Liver (tissue), 9 donors: ENCODE measurements around the gene BTN1A1. TPM values are rescaled to one million over a fixed set of nuclear protein-coding genes. Genes with fewer than 3 reads are reported as not detected.

Experiments used
- DNase-seq: peaks from one replicate; pipeline ENCODE4 v3.0.0-alpha.2; 2017; ENCODE audit warnings: low spot score
- H3K27ac ChIP-seq, 2 donors: one replicate each; pipeline ENCODE4 v1.7.0; 2013; ENCODE audit warnings: inconsistent platforms in 2 of 2, low read length in 2 of 2, control low read depth in 1 of 2, low read depth in 1 of 2, mild to moderate bottlenecking in 1 of 2
- H3K27me3 ChIP-seq, 4 donors: one replicate each; pipeline versions ENCODE4 v1.6.1 to v1.7.0; 2013; ENCODE audit warnings: low read length in 3 of 4, inconsistent platforms in 1 of 4, mild to moderate bottlenecking in 1 of 4, moderate library complexity in 1 of 4; ENCODE audit not compliant: control insufficient read depth in 4 of 4, insufficient read depth in 4 of 4
- H3K36me3 ChIP-seq, 4 donors: one replicate each; pipeline versions ENCODE4 v1.6.1 to v1.7.0; 2013; ENCODE audit warnings: low read length in 3 of 4, mild to moderate bottlenecking in 3 of 4, low read depth in 1 of 4, moderate library complexity in 1 of 4; ENCODE audit not compliant: control insufficient read depth in 4 of 4, insufficient read depth in 3 of 4
- H3K4me1 ChIP-seq, 4 donors: one replicate each; pipeline versions ENCODE4 v1.6.1 to v1.7.0; 2013; ENCODE audit warnings: low read length in 3 of 4, mild to moderate bottlenecking in 3 of 4, moderate library complexity in 1 of 4; ENCODE audit not compliant: control insufficient read depth in 4 of 4, insufficient read depth in 4 of 4
- H3K4me3 ChIP-seq, 3 donors: one replicate each; pipeline versions ENCODE4 v1.6.1 to v1.7.0; 2013; ENCODE audit warnings: low read length in 3 of 3, control low read depth in 1 of 3, low read depth in 1 of 3, mild to moderate bottlenecking in 1 of 3
- H3K9ac ChIP-seq, 2 donors: one replicate each; pipeline ENCODE4 v1.7.0; 2013; ENCODE audit warnings: low read length in 2 of 2, mild to moderate bottlenecking in 2 of 2, moderate library complexity in 2 of 2, control low read depth in 1 of 2, low read depth in 1 of 2
- H3K9me3 ChIP-seq, 4 donors: one replicate each; pipeline versions ENCODE4 v1.6.1 to v1.7.0; 2013; ENCODE audit warnings: low read length in 3 of 4; ENCODE audit not compliant: control insufficient read depth in 4 of 4
- EGR1 ChIP-seq, 2 donors: IDR thresholded peaks; 2 replicates each; pipeline ENCODE4 v1.6.1; 2016 to 2018; ENCODE audit warnings: antibody characterized with exemption in 2 of 2, low read depth in 2 of 2
- FOXA1 ChIP-seq: IDR thresholded peaks from 2 replicates; pipeline ENCODE4 v1.6.1; 2016; ENCODE audit warnings: antibody characterized with exemption
- FOXA2 ChIP-seq: IDR thresholded peaks from 2 replicates; pipeline ENCODE4 v1.6.1; 2016; ENCODE audit warnings: antibody characterized with exemption
- GABPA ChIP-seq, 2 donors: IDR thresholded peaks in 1 of 2; conservative IDR thresholded peaks in 1 of 2; 2 replicates each; pipeline ENCODE4 v1.6.1; 2016; ENCODE audit warnings: antibody characterized with exemption in 2 of 2, mild to moderate bottlenecking in 1 of 2, moderate library complexity in 1 of 2
- HNF4A ChIP-seq, 2 donors: conservative IDR thresholded peaks; 2 replicates each; pipeline ENCODE4 v1.6.1; 2016; ENCODE audit warnings: antibody characterized with exemption in 2 of 2, mild to moderate bottlenecking in 2 of 2
- HNF4G ChIP-seq: IDR thresholded peaks from 2 replicates; pipeline ENCODE4 v1.6.1; 2016; ENCODE audit warnings: antibody characterized with exemption
- JUND ChIP-seq, 2 donors: IDR thresholded peaks; 2 replicates each; pipeline ENCODE4 v1.6.1; 2016; ENCODE audit warnings: antibody characterized with exemption in 2 of 2
- NR2F2 ChIP-seq: IDR thresholded peaks from 2 replicates; pipeline ENCODE4 v1.6.1; 2016; ENCODE audit warnings: antibody characterized with exemption
- RAD21 ChIP-seq, 2 donors: IDR thresholded peaks; 2 replicates each; pipeline ENCODE4 v1.6.1; 2016; ENCODE audit warnings: antibody characterized with exemption in 2 of 2, mild to moderate bottlenecking in 2 of 2
- RXRA ChIP-seq, 2 donors: IDR thresholded peaks; 2 replicates each; pipeline ENCODE4 v1.6.1; 2017 to 2018; ENCODE audit warnings: antibody characterized with exemption in 2 of 2, mild to moderate bottlenecking in 1 of 2
- SP1 ChIP-seq: IDR thresholded peaks from 2 replicates; pipeline ENCODE4 v1.6.1; 2018; ENCODE audit warnings: antibody characterized with exemption, mild to moderate bottlenecking
- TAF1 ChIP-seq: conservative IDR thresholded peaks from 2 replicates; pipeline ENCODE4 v1.6.1; 2016; ENCODE audit warnings: antibody characterized with exemption, mild to moderate bottlenecking
- YY1 ChIP-seq: IDR thresholded peaks from 2 replicates; pipeline ENCODE4 v1.6.1; 2016; ENCODE audit warnings: antibody characterized with exemption, mild to moderate bottlenecking
- WGBS: extraction: QIAGEN DNeasy Blood & Tissue Kit; methylation state at CpG from one replicate; pipeline ENCODE4 v1.1.7; 2013; 5-methylcytosine and 5-hydroxymethylcytosine counted together
- polyA plus RNA-seq, 2 donors: library from polyadenylated mRNA; stranded (reverse) in 1 of 2; unstranded in 1 of 2; fragments of 200-250 nt in 1 of 2; fragments of >200 nt in 1 of 2; fragmentation: Nextera tagmentation in 1 of 2; extraction: Ambion mirVana in 1 of 2; gene quantifications; one replicate each; pipeline versions ENCODE4 v1.2.1 to v1.2.3, GENCODE V29; 2013 to 2015
- total RNA-seq, 2 donors: library from RNA; depleted of rRNA; stranded (reverse); fragments of >200 nt; gene quantifications; one replicate each; pipeline ENCODE4 v1.2.3, GENCODE V29; 2014
- TF ChIP-seq, protein P1 (sequence below): IDR thresholded peaks from 2 replicates; pipeline ENCODE4 v1.6.1; 2016; ENCODE audit warnings: antibody characterized with exemption
- TF ChIP-seq, protein P2 (sequence below): fragments of 150-350 bp; IDR thresholded peaks from 2 replicates; pipeline ENCODE4 v1.5.1; 2017; ENCODE audit warnings: improper control_type of control experiment, low read depth, low read length; ENCODE audit not compliant: missing input control
- TF ChIP-seq, protein P3 (sequence below): IDR thresholded peaks from 2 replicates; pipeline ENCODE4 v1.6.1; 2016; ENCODE audit warnings: antibody characterized with exemption
- TF ChIP-seq, protein P4 (sequence below): IDR thresholded peaks from 2 replicates; pipeline ENCODE4 v1.6.1; 2016; ENCODE audit warnings: antibody characterized with exemption
- TF ChIP-seq, protein P5 (sequence below): IDR thresholded peaks from 2 replicates; pipeline ENCODE4 v1.6.1; 2016; ENCODE audit warnings: antibody characterized with exemption, mild to moderate bottlenecking
- donor health status: healthy.
- donor health status: healthy.
- donor health status: healthy.
- donor health status: healthy.
- donor health status: healthy.

BTN1A1 gene
- total and polyA plus RNA-seq, 4 donors: 0.06 TPM; not detected in 3

DNA sequence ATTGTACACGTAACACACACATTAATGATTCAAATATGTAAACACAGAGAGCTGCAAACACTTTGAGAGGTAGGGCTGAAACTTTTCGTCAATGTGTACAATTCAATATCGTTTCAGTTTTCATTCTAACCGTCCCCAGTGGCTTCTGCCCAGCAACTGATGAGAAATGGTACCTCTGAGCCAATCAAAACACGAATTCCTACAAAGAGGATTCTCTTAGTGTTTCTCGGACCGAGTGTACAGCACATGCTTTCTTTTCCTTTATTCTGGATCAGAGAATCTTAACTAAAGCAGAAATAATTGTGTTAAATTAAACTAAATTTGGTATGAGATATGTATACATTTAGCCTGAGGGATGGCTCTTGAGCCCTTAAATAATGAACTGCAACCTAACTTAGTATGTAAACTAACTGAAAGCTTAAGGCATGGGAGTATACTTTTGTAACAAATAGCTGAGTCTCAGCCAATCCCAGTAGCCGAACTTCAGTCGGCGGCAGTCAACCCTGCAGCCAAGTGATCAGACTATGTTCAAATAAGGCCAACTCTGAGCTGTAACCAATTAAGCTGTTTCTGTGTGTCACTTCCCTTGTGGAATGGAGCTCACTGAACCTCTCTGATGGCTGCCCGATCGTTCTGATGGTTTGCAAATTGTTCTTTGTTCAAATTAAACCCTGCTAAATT, 26.2 kb upstream of the BTN1A1 start:
- H3K27me3 ChIP-seq: no peaks in the 10 kb centered on the region
- H3K9me3 ChIP-seq: peaks cover 0 to 3% (median 0%) of the 10 kb centered on the region in 4 donors
- peak overlapping the region; percentile 70 to 99 for H3K9ac ChIP-seq
- H3K4me3 ChIP-seq: peak overlapping the region; percentile 52 to 85 (median 83)
- peaks cover 0 to under 1% (median 0%) of the 10 kb centered on the region in 4 donors for H3K36me3 ChIP-seq
- WGBS: under 1% methylated on average over 12 of the region's 12 CpGs
- peaks cover 3 to 10% (median 7%) of the 10 kb centered on the region in 4 donors for H3K4me1 ChIP-seq
- peak; percentile 97 for TF ChIP-seq YY1
- TF ChIP-seq SP1: peak; percentile 91
- TF ChIP-seq, protein P1, sequence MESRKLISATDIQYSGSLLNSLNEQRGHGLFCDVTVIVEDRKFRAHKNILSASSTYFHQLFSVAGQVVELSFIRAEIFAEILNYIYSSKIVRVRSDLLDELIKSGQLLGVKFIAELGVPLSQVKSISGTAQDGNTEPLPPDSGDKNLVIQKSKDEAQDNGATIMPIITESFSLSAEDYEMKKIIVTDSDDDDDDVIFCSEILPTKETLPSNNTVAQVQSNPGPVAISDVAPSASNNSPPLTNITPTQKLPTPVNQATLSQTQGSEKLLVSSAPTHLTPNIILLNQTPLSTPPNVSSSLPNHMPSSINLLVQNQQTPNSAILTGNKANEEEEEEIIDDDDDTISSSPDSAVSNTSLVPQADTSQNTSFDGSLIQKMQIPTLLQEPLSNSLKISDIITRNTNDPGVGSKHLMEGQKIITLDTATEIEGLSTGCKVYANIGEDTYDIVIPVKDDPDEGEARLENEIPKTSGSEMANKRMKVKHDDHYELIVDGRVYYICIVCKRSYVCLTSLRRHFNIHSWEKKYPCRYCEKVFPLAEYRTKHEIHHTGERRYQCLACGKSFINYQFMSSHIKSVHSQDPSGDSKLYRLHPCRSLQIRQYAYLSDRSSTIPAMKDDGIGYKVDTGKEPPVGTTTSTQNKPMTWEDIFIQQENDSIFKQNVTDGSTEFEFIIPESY: peak; percentile 64
- peak; percentile 91 for TF ChIP-seq TAF1
- TF ChIP-seq, protein P2, sequence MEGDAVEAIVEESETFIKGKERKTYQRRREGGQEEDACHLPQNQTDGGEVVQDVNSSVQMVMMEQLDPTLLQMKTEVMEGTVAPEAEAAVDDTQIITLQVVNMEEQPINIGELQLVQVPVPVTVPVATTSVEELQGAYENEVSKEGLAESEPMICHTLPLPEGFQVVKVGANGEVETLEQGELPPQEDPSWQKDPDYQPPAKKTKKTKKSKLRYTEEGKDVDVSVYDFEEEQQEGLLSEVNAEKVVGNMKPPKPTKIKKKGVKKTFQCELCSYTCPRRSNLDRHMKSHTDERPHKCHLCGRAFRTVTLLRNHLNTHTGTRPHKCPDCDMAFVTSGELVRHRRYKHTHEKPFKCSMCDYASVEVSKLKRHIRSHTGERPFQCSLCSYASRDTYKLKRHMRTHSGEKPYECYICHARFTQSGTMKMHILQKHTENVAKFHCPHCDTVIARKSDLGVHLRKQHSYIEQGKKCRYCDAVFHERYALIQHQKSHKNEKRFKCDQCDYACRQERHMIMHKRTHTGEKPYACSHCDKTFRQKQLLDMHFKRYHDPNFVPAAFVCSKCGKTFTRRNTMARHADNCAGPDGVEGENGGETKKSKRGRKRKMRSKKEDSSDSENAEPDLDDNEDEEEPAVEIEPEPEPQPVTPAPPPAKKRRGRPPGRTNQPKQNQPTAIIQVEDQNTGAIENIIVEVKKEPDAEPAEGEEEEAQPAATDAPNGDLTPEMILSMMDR: no peak
- TF ChIP-seq JUND (IDR thresholded peaks at IDR 0.05): no peak
- peak in 1 of 2 donors; percentile 13 for TF ChIP-seq EGR1 (IDR thresholded peaks at IDR 0.05; ENCODE audit: low read depth in 2 of 2)
- peak; percentile 15 to 54 for TF ChIP-seq GABPA (IDR thresholded peaks at IDR 0.05 in 1 of 2, conservative IDR thresholded peaks at IDR 0.05 in 1 of 2)
- peak; percentile 55 to 56 for TF ChIP-seq RXRA (IDR thresholded peaks at IDR 0.05)
- TF ChIP-seq, protein P3, sequence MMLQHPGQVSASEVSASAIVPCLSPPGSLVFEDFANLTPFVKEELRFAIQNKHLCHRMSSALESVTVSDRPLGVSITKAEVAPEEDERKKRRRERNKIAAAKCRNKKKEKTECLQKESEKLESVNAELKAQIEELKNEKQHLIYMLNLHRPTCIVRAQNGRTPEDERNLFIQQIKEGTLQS: no peak
- TF ChIP-seq, protein P4, sequence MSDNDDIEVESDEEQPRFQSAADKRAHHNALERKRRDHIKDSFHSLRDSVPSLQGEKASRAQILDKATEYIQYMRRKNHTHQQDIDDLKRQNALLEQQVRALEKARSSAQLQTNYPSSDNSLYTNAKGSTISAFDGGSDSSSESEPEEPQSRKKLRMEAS: peak; percentile 60
- TF ChIP-seq HNF4G: peak; percentile 46
- no peak for TF ChIP-seq FOXA1
- no peak for TF ChIP-seq NR2F2
- no peak for TF ChIP-seq RAD21 (IDR thresholded peaks at IDR 0.05)
- peak; percentile 53 for TF ChIP-seq FOXA2
- peak; percentile 61 to 63 for TF ChIP-seq HNF4A (conservative IDR thresholded peaks at IDR 0.05)
- TF ChIP-seq, protein P5, sequence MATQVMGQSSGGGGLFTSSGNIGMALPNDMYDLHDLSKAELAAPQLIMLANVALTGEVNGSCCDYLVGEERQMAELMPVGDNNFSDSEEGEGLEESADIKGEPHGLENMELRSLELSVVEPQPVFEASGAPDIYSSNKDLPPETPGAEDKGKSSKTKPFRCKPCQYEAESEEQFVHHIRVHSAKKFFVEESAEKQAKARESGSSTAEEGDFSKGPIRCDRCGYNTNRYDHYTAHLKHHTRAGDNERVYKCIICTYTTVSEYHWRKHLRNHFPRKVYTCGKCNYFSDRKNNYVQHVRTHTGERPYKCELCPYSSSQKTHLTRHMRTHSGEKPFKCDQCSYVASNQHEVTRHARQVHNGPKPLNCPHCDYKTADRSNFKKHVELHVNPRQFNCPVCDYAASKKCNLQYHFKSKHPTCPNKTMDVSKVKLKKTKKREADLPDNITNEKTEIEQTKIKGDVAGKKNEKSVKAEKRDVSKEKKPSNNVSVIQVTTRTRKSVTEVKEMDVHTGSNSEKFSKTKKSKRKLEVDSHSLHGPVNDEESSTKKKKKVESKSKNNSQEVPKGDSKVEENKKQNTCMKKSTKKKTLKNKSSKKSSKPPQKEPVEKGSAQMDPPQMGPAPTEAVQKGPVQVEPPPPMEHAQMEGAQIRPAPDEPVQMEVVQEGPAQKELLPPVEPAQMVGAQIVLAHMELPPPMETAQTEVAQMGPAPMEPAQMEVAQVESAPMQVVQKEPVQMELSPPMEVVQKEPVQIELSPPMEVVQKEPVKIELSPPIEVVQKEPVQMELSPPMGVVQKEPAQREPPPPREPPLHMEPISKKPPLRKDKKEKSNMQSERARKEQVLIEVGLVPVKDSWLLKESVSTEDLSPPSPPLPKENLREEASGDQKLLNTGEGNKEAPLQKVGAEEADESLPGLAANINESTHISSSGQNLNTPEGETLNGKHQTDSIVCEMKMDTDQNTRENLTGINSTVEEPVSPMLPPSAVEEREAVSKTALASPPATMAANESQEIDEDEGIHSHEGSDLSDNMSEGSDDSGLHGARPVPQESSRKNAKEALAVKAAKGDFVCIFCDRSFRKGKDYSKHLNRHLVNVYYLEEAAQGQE: peak; percentile 91
- H3K27ac ChIP-seq: peak overlapping the region; percentile 94 to 95
- peak; percentile 73 for DNase-seq
